Activated T-cell treated with anti-CD3 and anti-CD28 coated beads, Interleukin-2, amount 50 U/mL, for 24 hours (primary cell): ENCODE data around the gene METTL3.
"Not testable (repeated sequence)": the region's sequence is repeated elsewhere in the genome, so short reads cannot be mapped to it uniquely, and the experiment has no call there.

ENCODE experiments used
- DNase-seq: peaks from one replicate; pipeline ENCODE4 v3.0.0-alpha.2; 2020
- H3K27ac Mint-ChIP-seq: 2 replicates; pipeline ENCODE4 v1.8.0; 2020; ENCODE audit warnings: mild to moderate bottlenecking, mixed read lengths
- H3K27me3 Mint-ChIP-seq: 2 replicates; pipeline ENCODE4 v1.8.0; 2020; ENCODE audit warnings: mixed read lengths
- H3K36me3 Mint-ChIP-seq: 2 replicates; pipeline ENCODE4 v1.8.0; 2020; ENCODE audit warnings: low read depth, mixed read lengths
- H3K4me1 Mint-ChIP-seq: 2 replicates; pipeline ENCODE4 v1.8.0; 2020; ENCODE audit warnings: low read depth, mixed read lengths
- H3K4me3 Mint-ChIP-seq: 2 replicates; pipeline ENCODE4 v1.8.0; 2020; ENCODE audit warnings: mild to moderate bottlenecking, moderate library complexity, mixed read lengths
- H3K9me3 Mint-ChIP-seq: 2 replicates; pipeline ENCODE4 v1.8.0; 2020; ENCODE audit warnings: mixed read lengths

The METTL3 gene

GRCh38 chr14:21510735-21511657 lies at the start of gene METTL3:
METTL3 (minus strand) TSS chr14:21511340; CDS start chr14:21511223, 117 bp downstream.
- Mint-ChIP-seq H3K4me3 (peak within 1 kb of the TSS; percentile 99), H3K36me3 (peaks cover 52% of the 10 kb centered on the region), H3K4me1 (peaks cover 40% of the 10 kb centered on the region), H3K27ac (peak within 1 kb of the TSS; percentile 99), H3K9me3 (peaks cover 6% of the 10 kb centered on the region), H3K27me3 (peaks cover 1% of the 10 kb centered on the region)
- DNase-seq, result peak; percentile 90

- DNase-seq, result no peak
- Mint-ChIP-seq H3K36me3 (no peaks in the 10 kb centered on the region), H3K27me3 (no peaks in the 10 kb centered on the region), H3K4me3 (no peak overlapping the region), H3K4me1 (peaks cover 6% of the 10 kb centered on the region), H3K27ac (no peak overlapping the region), H3K9me3 (no peaks in the 10 kb centered on the region)
Observed at GRCh38 chr14:21558703-21559170, 47.6 kb upstream of the METTL3 start.

- Mint-ChIP-seq H3K27me3 (no peaks in the 10 kb centered on the region), H3K27ac (no peak overlapping the region), H3K4me3 (no peak overlapping the region)
Observed at GRCh38 chr14:21557084-21557901, 46.2 kb upstream of the METTL3 start.

GRCh38 chr14:21556378-21557083 lies 45.4 kb upstream of the METTL3 start:
- Mint-ChIP-seq H3K4me3 (no peak overlapping the region), H3K9me3 (no peaks in the 10 kb centered on the region), H3K36me3 (no peaks in the 10 kb centered on the region)

More at GRCh38 chr14:21557084-21557901, 46.2 kb upstream of the METTL3 start:
- Mint-ChIP-seq H3K9me3 (no peaks in the 10 kb centered on the region), H3K36me3 (no peaks in the 10 kb centered on the region), H3K4me1 (peaks cover 6% of the 10 kb centered on the region)
- peak; percentile 59 for DNase-seq

GRCh38 chr14:21553266-21553665 lies 42.1 kb upstream of the METTL3 start:
- H3K4me3 Mint-ChIP-seq, result no peak overlapping the region
- no peak overlapping the region for H3K27ac Mint-ChIP-seq
- no peaks in the 10 kb centered on the region for H3K36me3 Mint-ChIP-seq
- H3K27me3 Mint-ChIP-seq, result no peaks in the 10 kb centered on the region
- H3K9me3 Mint-ChIP-seq, result no peaks in the 10 kb centered on the region
- no peak for DNase-seq
- peaks cover 6% of the 10 kb centered on the region for H3K4me1 Mint-ChIP-seq

More at GRCh38 chr14:21556378-21557083, 45.4 kb upstream of the METTL3 start:
- no peak overlapping the region for H3K27ac Mint-ChIP-seq
- DNase-seq, result no peak
- H3K27me3 Mint-ChIP-seq, result no peaks in the 10 kb centered on the region
- H3K4me1 Mint-ChIP-seq, result peaks cover 6% of the 10 kb centered on the region

- H3K4me3 Mint-ChIP-seq, DNase-seq, H3K27ac Mint-ChIP-seq, H3K4me1 Mint-ChIP-seq, H3K36me3 Mint-ChIP-seq, H3K9me3 Mint-ChIP-seq: not testable (repeated sequence)
- peaks cover 11% of the 10 kb centered on the region for H3K27me3 Mint-ChIP-seq
Observed at GRCh38 chr14:21544588-21544987, 33.4 kb upstream of the METTL3 start.

- H3K4me3 Mint-ChIP-seq, result no peak overlapping the region
- H3K9me3 Mint-ChIP-seq, result no peaks in the 10 kb centered on the region
- no peak for DNase-seq
Observed at GRCh38 chr14:21543963-21544362, 32.8 kb upstream of the METTL3 start.

GRCh38 chr14:21543521-21543960 lies 32.4 kb upstream of the METTL3 start:
- peaks cover 21% of the 10 kb centered on the region for H3K27me3 Mint-ChIP-seq

More at GRCh38 chr14:21543963-21544362, 32.8 kb upstream of the METTL3 start:
- no peak overlapping the region for H3K27ac Mint-ChIP-seq
- H3K36me3 Mint-ChIP-seq, result no peaks in the 10 kb centered on the region
- peaks cover 17% of the 10 kb centered on the region for H3K27me3 Mint-ChIP-seq
- no peaks in the 10 kb centered on the region for H3K4me1 Mint-ChIP-seq

GRCh38 chr14:21541413-21542074 lies 30.4 kb upstream of the METTL3 start:
- Mint-ChIP-seq H3K9me3 (no peaks in the 10 kb centered on the region), H3K4me1 (peaks cover 6% of the 10 kb centered on the region), H3K4me3 (no peak overlapping the region), H3K27me3 (peaks cover 39% of the 10 kb centered on the region), H3K27ac (no peak overlapping the region), H3K36me3 (no peaks in the 10 kb centered on the region)
- DNase-seq, result no peak

More at GRCh38 chr14:21543521-21543960, 32.4 kb upstream of the METTL3 start:
- no peak overlapping the region for H3K27ac Mint-ChIP-seq
- no peaks in the 10 kb centered on the region for H3K36me3 Mint-ChIP-seq
- DNase-seq, result no peak
- no peaks in the 10 kb centered on the region for H3K4me1 Mint-ChIP-seq
- H3K4me3 Mint-ChIP-seq, result no peak overlapping the region
- no peaks in the 10 kb centered on the region for H3K9me3 Mint-ChIP-seq

- Mint-ChIP-seq H3K36me3 (no peaks in the 10 kb centered on the region), H3K27me3 (peaks cover 60% of the 10 kb centered on the region), H3K4me1 (peaks cover 11% of the 10 kb centered on the region), H3K4me3 (no peak overlapping the region), H3K27ac (no peak overlapping the region), H3K9me3 (no peaks in the 10 kb centered on the region)
- DNase-seq, result no peak
Observed at GRCh38 chr14:21539189-21539940, 28.2 kb upstream of the METTL3 start.

GRCh38 chr14:21537090-21537424 lies 25.9 kb upstream of the METTL3 start:
- no peak for DNase-seq
- Mint-ChIP-seq H3K27ac (no peak overlapping the region), H3K4me1 (peaks cover 11% of the 10 kb centered on the region), H3K9me3 (no peaks in the 10 kb centered on the region), H3K27me3 (peaks cover 69% of the 10 kb centered on the region), H3K4me3 (no peak overlapping the region), H3K36me3 (no peaks in the 10 kb centered on the region)

GRCh38 chr14:21536418-21537089 lies 25.4 kb upstream of the METTL3 start:
- H3K27me3 Mint-ChIP-seq, result peaks cover 65% of the 10 kb centered on the region
- no peak overlapping the region for H3K27ac Mint-ChIP-seq

More at GRCh38 chr14:21536418-21537089, 25.4 kb upstream of the METTL3 start:
- no peaks in the 10 kb centered on the region for H3K9me3 Mint-ChIP-seq
- peaks cover 11% of the 10 kb centered on the region for H3K4me1 Mint-ChIP-seq
- no peaks in the 10 kb centered on the region for H3K36me3 Mint-ChIP-seq
- H3K4me3 Mint-ChIP-seq, result no peak overlapping the region
- DNase-seq, result no peak
